Pancreas (tissue), 10 donors: ENCODE measurements around the gene ASTN1. TPM values are rescaled to one million over a fixed set of nuclear protein-coding genes. Genes with fewer than 3 reads are reported as not detected.

Experiments used
- ATAC-seq, 4 donors: fragments of 200-7000 bp; cut with Tn5 transposase; one replicate each; pipeline versions ENCODE4 v1.8.0 to v1.9.1; 2020; ENCODE audit warnings: mild to moderate bottlenecking in 4 of 4, moderate library complexity in 4 of 4
- DNase-seq, 6 donors: peaks; one replicate each; pipeline ENCODE4 v3.0.0-alpha.2; 2020
- FAIRE-seq: peaks from 2 replicates; lab custom pipeline; 2012; peaks lifted over from hg19 to GRCh38; lab: Jason Lieb, UNC
- H3K27ac ChIP-seq, 4 donors: fragments of 200-600 bp; sonication (generic); 1 replicate in 3 of 4; 2 replicates in 1 of 4; pipeline versions ENCODE4 v1.5.0 to v1.8.0; 2020
- H3K27me3 ChIP-seq, 4 donors: fragments of 200-600 bp; one replicate each; pipeline ENCODE4 v1.8.0; 2021
- H3K36me3 ChIP-seq, 3 donors: fragments of 200-600 bp; sonication (generic) in 1 of 3; one replicate each; pipeline versions ENCODE4 v1.5.0 to v1.8.0; 2020 to 2021
- H3K4me1 ChIP-seq, 3 donors: fragments of 200-600 bp; one replicate each; pipeline ENCODE4 v1.8.0; 2021
- H3K4me3 ChIP-seq, 4 donors: fragments of 200-600 bp; sonication (generic) in 2 of 4; one replicate each; pipeline versions ENCODE4 v1.5.0 to v1.8.0; 2020 to 2021
- H3K9me3 ChIP-seq, 4 donors: fragments of 200-600 bp; one replicate each; pipeline ENCODE4 v1.8.0; 2021
- WGBS, 2 donors: extraction: QIAGEN DNeasy Blood & Tissue Kit; methylation state at CpG; one replicate each; pipeline ENCODE4 v1.1.7; 2013; 5-methylcytosine and 5-hydroxymethylcytosine counted together
- intact Hi-C, 3 donors: fragments of 100-400 bp; cut with DNase I; formaldehyde crosslinking; loops; one replicate each; pipeline versions ENCODE4 v1.11.1 to v1.14.2; 2022
- polyA plus RNA-seq, 2 donors: library from polyadenylated mRNA; stranded (reverse); fragments of 200-250 nt; gene quantifications; one replicate each; pipeline ENCODE4 v1.2.3, GENCODE V29; 2013
- total RNA-seq, 6 donors: library from RNA; stranded (reverse); fragmentation: NEBNext Ultra II Directional in 4 of 6; extraction: Animal tissue kit (Norgen Biotek cat#: 25700) in 4 of 6; gene quantifications; one replicate each; pipeline versions ENCODE4 v1.2.1 to v1.2.4, GENCODE V29; 2021 to 2023
- TF ChIP-seq, protein P1 (sequence below), 4 donors: fragments of 200-600 bp; sonication (generic) in 3 of 4; IDR thresholded peaks; one replicate each; pipeline versions ENCODE4 v1.5.0 to v1.8.0; 2021; ENCODE audit warnings: antibody characterized with exemption in 4 of 4
- donor health status: healthy with polysubstance abuse.
- donor health status: DM: no; HTN: no; CAD: no; lungs with moderate emphysema.
- donor health status: DM: no; HTN: no; CAD: no.
- donor health status: control.
- donor health status: control.
- donor health status: Bipolar disorder and iron deficiency.
- donor health status: DM: yes; HTN: yes; CAD: no.
- donor health status: DM: no; HTN: no; CAD: no.
- donor health status: DM: no; HTN: no; CAD: no.
- donor health status: DM: yes; HTN: yes; CAD: no.

The ASTN1 gene
- total and polyA plus RNA-seq, 8 donors: 0.11 to 0.77 (median 0.32) TPM

DNA sequence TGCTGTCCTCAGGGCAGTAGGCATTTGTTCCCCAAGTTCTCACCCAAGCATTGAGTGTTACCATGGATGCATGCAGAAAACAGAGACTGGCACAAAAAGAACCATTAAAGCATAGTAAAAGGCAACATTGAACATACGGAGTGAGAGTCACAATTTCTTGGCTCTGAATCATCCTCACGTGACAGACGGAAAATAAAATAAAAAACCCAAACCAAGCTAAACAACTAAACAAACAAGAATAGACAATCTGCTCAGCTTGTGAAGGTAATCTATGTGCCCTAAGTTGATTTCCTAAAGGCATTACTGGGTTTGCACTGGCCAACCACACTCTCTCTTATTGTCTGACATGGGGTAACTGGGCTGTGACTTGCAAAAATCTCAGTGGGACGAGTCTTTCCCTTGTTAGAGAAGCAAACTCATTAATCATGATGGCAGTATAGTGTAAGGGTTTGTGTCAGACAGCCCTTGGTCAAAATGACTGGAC lies 306.0 kb downstream of the ASTN1 start:
- FAIRE-seq (no peak), ATAC-seq (no peak), DNase-seq (no peak)
- no peak overlapping the region for H3K4me3 ChIP-seq
- H3K36me3 ChIP-seq: no peaks in the 10 kb centered on the region
- peaks cover 0 to 11% (median 5%) of the 10 kb centered on the region in 3 donors for H3K4me1 ChIP-seq
- 52 to 73% methylated on average over 4 of the region's 4 CpGs for WGBS, 2 donors
- no peak overlapping the region for H3K27ac ChIP-seq
- H3K27me3 ChIP-seq: no peaks in the 10 kb centered on the region
- H3K9me3 ChIP-seq: no peaks in the 10 kb centered on the region
- TF ChIP-seq, protein P1, sequence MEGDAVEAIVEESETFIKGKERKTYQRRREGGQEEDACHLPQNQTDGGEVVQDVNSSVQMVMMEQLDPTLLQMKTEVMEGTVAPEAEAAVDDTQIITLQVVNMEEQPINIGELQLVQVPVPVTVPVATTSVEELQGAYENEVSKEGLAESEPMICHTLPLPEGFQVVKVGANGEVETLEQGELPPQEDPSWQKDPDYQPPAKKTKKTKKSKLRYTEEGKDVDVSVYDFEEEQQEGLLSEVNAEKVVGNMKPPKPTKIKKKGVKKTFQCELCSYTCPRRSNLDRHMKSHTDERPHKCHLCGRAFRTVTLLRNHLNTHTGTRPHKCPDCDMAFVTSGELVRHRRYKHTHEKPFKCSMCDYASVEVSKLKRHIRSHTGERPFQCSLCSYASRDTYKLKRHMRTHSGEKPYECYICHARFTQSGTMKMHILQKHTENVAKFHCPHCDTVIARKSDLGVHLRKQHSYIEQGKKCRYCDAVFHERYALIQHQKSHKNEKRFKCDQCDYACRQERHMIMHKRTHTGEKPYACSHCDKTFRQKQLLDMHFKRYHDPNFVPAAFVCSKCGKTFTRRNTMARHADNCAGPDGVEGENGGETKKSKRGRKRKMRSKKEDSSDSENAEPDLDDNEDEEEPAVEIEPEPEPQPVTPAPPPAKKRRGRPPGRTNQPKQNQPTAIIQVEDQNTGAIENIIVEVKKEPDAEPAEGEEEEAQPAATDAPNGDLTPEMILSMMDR (IDR thresholded peaks at IDR 0.05): no peak
- intact Hi-C loops: no loop called here

DNA sequence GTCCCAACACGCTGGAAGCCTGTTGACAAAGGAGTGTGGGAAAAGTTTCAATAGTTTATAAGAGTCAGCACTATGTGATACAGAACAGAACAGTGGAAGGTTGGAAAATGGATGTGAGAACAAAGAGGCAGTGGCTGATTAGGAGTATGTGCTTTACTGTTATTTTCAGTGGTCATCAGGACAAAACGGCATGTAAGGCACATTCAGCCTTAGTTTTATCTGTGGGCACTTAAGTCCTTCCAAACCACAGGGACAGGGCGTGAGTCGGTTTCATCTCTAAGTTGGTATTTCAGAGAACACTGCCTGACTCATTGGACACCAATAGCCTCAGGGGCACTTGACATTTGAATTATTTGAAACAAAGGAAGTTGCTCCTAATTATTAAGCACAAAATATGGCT lies 306.9 kb downstream of the ASTN1 start:
- no peak overlapping the region for H3K27ac ChIP-seq
- no peaks in the 10 kb centered on the region for H3K9me3 ChIP-seq
- no peaks in the 10 kb centered on the region for H3K36me3 ChIP-seq
- TF ChIP-seq, protein P1 (IDR thresholded peaks at IDR 0.05): no peak
- ATAC-seq: no peak
- 79 to 86% methylated on average over 4 of the region's 4 CpGs for WGBS, 2 donors
- peaks cover 0 to 11% (median 5%) of the 10 kb centered on the region in 3 donors for H3K4me1 ChIP-seq
- H3K27me3 ChIP-seq: no peaks in the 10 kb centered on the region
- no peak overlapping the region for H3K4me3 ChIP-seq
- DNase-seq: no peak
- FAIRE-seq: no peak
- intact Hi-C loops: no loop called here

DNA sequence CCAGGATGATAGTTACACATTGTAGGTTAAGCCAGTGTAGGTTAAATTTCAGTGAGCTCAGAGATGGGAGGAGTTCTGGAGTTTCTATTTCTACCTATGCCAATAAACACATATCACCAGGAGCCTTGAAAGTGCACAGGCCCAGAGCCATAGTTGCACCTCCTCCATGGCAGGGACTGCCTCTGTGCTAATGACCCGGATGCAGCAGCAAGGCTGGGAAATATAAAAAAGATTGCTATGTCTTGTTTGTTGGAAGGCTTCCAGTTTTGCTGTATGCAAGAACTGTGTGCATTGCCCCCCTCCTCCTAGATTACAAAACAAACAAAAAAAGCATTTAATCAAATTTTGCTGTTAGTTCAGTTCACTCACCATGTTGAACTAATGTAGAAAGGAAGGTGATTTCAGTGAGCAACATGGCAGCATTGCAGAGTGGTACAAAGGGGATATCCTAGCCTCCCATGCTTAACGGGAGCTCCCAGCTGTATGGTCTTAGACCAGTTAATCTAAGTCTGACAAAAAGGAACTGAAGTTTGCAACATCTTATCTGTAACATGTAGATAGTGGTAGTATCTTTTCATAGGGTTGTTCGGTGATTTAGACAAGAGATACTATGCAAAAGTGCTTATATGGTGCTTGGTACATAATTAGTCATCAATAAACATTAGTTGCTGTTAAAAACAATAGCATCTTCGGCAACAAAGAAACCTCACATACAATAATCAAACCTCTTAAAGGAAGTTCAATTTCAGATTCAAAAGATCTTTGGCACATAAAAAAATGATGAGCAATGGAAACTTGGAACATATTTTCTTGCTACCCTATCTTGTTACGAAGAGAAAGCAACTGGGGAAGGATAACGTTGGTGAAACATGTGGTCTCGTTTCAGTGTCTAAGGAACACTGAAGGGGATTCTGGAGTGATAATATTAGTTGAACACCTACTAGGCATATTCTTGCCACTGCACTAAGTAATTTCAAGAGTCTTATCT lies 309.5 kb downstream of the ASTN1 start:
- DNase-seq: peak in 4 of 6 donors; percentile 37 to 55 (median 38)
- Histone ChIP-seq H3K4me1 (peaks cover 0 to 11% (median 5%) of the 10 kb centered on the region in 3 donors), H3K9me3 (no peaks in the 10 kb centered on the region), H3K36me3 (no peaks in the 10 kb centered on the region), H3K27ac (no peak overlapping the region), H3K4me3 (no peak overlapping the region), H3K27me3 (no peaks in the 10 kb centered on the region)
- intact Hi-C loops: no loop called here
- TF ChIP-seq, protein P1 (IDR thresholded peaks at IDR 0.05): no peak
- ATAC-seq: peak; percentile 78 to 89 (median 84)
- no peak for FAIRE-seq
- WGBS, 2 donors: 58 to 60% methylated on average over 7 of the region's 7 CpGs

DNA sequence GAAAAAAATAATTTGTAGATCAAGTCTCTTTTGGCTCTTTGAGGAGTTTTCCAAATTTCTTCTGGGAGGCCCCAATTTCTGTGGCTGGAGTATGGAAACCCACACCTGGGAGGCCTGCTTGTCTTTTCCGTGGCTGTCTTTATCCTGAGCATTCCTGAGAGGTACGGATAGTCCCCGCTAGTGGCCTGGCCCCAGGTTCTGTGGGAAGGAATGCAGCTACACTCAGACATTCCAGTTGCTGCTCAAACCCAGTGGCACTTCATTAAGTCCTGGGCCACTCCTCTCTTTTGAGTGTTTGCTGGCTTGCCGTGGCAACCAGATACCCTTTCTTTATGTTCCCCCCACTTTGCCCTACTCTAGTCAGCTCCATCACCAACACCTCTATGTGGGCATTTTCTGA lies 310.4 kb downstream of the ASTN1 start:
- Histone ChIP-seq H3K4me1 (peaks cover 0 to 11% (median 5%) of the 10 kb centered on the region in 3 donors), H3K9me3 (no peaks in the 10 kb centered on the region), H3K27ac (no peak overlapping the region), H3K4me3 (no peak overlapping the region), H3K27me3 (no peaks in the 10 kb centered on the region), H3K36me3 (no peaks in the 10 kb centered on the region)
- WGBS, 2 donors: 94 to 99% methylated on average over 4 of the region's 4 CpGs
- no peak for FAIRE-seq
- TF ChIP-seq, protein P1 (IDR thresholded peaks at IDR 0.05): no peak
- intact Hi-C loops: no loop called here
- no peak for DNase-seq
- no peak for ATAC-seq
